ENCODE results near the gene SSBP4.

The SSBP4 gene

DNA sequence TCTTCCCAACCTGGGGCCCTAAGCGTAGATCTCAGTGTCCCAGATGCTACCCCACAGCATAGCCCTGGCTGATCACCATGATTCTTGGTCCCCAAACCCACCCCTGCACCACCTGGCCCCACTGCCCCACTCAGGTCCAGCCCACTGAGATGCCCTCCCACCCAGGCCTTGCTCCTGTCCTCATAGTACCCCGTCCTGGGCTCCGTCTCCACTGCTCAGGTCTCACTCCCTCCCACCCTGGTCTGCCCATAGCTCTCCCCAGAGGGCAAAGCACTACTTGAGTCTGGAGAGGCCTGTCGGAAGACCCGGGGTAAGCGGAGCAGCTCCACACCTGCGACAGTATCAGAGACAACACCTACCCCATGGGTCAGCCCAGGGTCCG lies 54.5 kb downstream of the SSBP4 start:
- DNase-seq: no peak
- no peak for ATAC-seq (ENCODE audit: insufficient read depth, low read depth)
- H3K79me2 ChIP-seq (ENCODE audit: insufficient read depth, low read length): peaks cover 52% of the 10 kb centered on the region
- TF ChIP-seq CTCF (IDR thresholded peaks at IDR 0.05; ENCODE audit: borderline replicate concordance, extremely low read depth, low read length, poor library complexity, severe bottlenecking): no peak
- no peak overlapping the region for H3K27ac ChIP-seq (ENCODE audit: low read length)
- H3K36me3 ChIP-seq (ENCODE audit: insufficient read depth, low read length): peaks cover 21% of the 10 kb centered on the region
- H3K4me2 ChIP-seq (ENCODE audit: insufficient read depth, low read length): no peak overlapping the region
- H2AFZ ChIP-seq (ENCODE audit: low read depth, low read length): no peak overlapping the region
- H4K20me1 ChIP-seq (ENCODE audit: insufficient read depth, low read length): peaks cover 77% of the 10 kb centered on the region
- no peaks in the 10 kb centered on the region; the same call in 1 of the 2 replicates for H3K4me1 ChIP-seq (ENCODE audit: insufficient read depth, low read length)
- H3K4me3 ChIP-seq (ENCODE audit: low read depth in 1 of 2, low read length in 2 of 2): no peak overlapping the region
- H3K27me3 ChIP-seq (ENCODE audit: insufficient read depth, low read length, poor library complexity): no peaks in the 10 kb centered on the region
- H3K9me3 ChIP-seq (ENCODE audit: insufficient read depth, low read length, severe bottlenecking): no peaks in the 10 kb centered on the region
- no peak overlapping the region for H3K9ac ChIP-seq (ENCODE audit: low read depth, low read length)

DNA sequence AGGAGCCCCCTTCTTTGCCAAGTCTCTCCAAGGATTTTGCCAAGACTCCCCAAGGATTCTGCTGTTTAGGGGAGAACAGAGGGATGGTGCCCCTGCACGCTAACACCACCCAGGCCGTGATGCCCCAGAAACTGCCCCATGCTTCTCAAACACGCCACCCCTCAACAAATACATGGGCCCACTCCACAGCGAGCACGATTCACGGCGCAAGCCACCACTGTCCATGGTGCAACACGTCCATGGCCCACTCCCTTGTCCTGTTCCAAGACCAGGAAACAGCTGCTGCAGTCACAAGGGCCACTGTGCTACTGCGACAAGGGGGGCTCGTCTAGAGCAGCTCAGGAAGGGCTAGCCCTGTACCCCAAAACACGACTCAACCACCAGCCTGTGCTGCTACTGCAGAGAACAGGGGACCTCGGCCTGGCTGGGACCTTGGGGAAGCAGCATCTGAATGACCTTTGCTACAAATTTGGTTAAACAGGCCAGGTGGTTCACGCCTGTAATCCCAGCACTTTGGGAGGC lies 55.2 kb downstream of the SSBP4 start:
- ATAC-seq (ENCODE audit: insufficient read depth, low read depth) (no peak), DNase-seq (no peak)
- no peak overlapping the region for H3K9ac ChIP-seq (ENCODE audit: low read depth, low read length)
- peaks cover 21% of the 10 kb centered on the region for H3K36me3 ChIP-seq (ENCODE audit: insufficient read depth, low read length)
- no peaks in the 10 kb centered on the region for H3K9me3 ChIP-seq (ENCODE audit: insufficient read depth, low read length, severe bottlenecking)
- H2AFZ ChIP-seq (ENCODE audit: low read depth, low read length): no peak overlapping the region
- no peak overlapping the region for H3K27ac ChIP-seq (ENCODE audit: low read length)
- H3K79me2 ChIP-seq (ENCODE audit: insufficient read depth, low read length): peaks cover 59% of the 10 kb centered on the region
- H3K4me1 ChIP-seq (ENCODE audit: insufficient read depth, low read length): no peaks in the 10 kb centered on the region; the same call in 1 of the 2 replicates
- TF ChIP-seq CTCF (IDR thresholded peaks at IDR 0.05; ENCODE audit: borderline replicate concordance, extremely low read depth, low read length, poor library complexity, severe bottlenecking): no peak
- no peak for TF ChIP-seq EZH2 (IDR thresholded peaks at IDR 0.05; ENCODE audit: borderline replicate concordance, low read depth, low read length, severe bottlenecking)
- H3K4me3 ChIP-seq (ENCODE audit: low read depth in 1 of 2, low read length in 2 of 2): no peak overlapping the region
- H3K4me2 ChIP-seq (ENCODE audit: insufficient read depth, low read length): no peak overlapping the region
- H3K27me3 ChIP-seq (ENCODE audit: insufficient read depth, low read length, poor library complexity): no peaks in the 10 kb centered on the region
- H4K20me1 ChIP-seq (ENCODE audit: insufficient read depth, low read length): peaks cover 77% of the 10 kb centered on the region

GRCh38 chr19:18475004-18475453 lies 55.8 kb downstream of the SSBP4 start:
- Histone ChIP-seq H3K79me2 (ENCODE audit: insufficient read depth, low read length) (peaks cover 64% of the 10 kb centered on the region), H3K27ac (ENCODE audit: low read length) (no peak overlapping the region), H3K9me3 (ENCODE audit: insufficient read depth, low read length, severe bottlenecking) (no peaks in the 10 kb centered on the region), H3K4me3 (ENCODE audit: low read depth in 1 of 2, low read length in 2 of 2) (no peak overlapping the region), H3K4me1 (ENCODE audit: insufficient read depth, low read length) (no peaks in the 10 kb centered on the region; the same call in 1 of the 2 replicates), H3K9ac (ENCODE audit: low read depth, low read length) (no peak overlapping the region), H3K27me3 (ENCODE audit: insufficient read depth, low read length, poor library complexity) (no peaks in the 10 kb centered on the region), H3K36me3 (ENCODE audit: insufficient read depth, low read length) (peaks cover 17% of the 10 kb centered on the region), H4K20me1 (ENCODE audit: insufficient read depth, low read length) (peaks cover 77% of the 10 kb centered on the region), H2AFZ (ENCODE audit: low read depth, low read length) (no peak overlapping the region), H3K4me2 (ENCODE audit: insufficient read depth, low read length) (no peak overlapping the region)
- no peak for DNase-seq
- TF ChIP-seq EZH2 (IDR thresholded peaks at IDR 0.05; ENCODE audit: borderline replicate concordance, low read depth, low read length, severe bottlenecking): no peak
- TF ChIP-seq CTCF (IDR thresholded peaks at IDR 0.05; ENCODE audit: borderline replicate concordance, extremely low read depth, low read length, poor library complexity, severe bottlenecking): no peak
- no peak for ATAC-seq (ENCODE audit: insufficient read depth, low read depth)
